Gastroesophageal sphincter (tissue), 4 donors: Measurements from ENCODE around the gene CARD11. TPM values are rescaled to one million over a fixed set of nuclear protein-coding genes. Genes with fewer than 3 reads are reported as not detected.

Source experiments
- ATAC-seq: fragments of 150-250 bp; one replicate; pipeline ENCODE4 v1.9.1; 2016; ENCODE audit warnings: mild to moderate bottlenecking, moderate library complexity
- H3K27ac ChIP-seq, 4 donors: fragments of 200-600 bp; sonication (generic) in 3 of 4; 1 replicate in 3 of 4; 2 replicates in 1 of 4; pipeline ENCODE4 v1.5.1; 2016 to 2019
- H3K27me3 ChIP-seq: fragments of 200-600 bp; sonication (generic); one replicate; pipeline ENCODE4 v1.5.1; 2019
- H3K36me3 ChIP-seq, 2 donors: fragments of 200-600 bp; sonication (generic); one replicate each; pipeline ENCODE4 v1.5.1; 2019; ENCODE audit warnings: control low read depth in 1 of 2
- H3K4me1 ChIP-seq, 3 donors: fragments of 200-600 bp; sonication (generic); 1 replicate in 2 of 3; 2 replicates in 1 of 3; pipeline ENCODE4 v1.5.1; 2016 to 2019; ENCODE audit warnings: control low read depth in 2 of 3
- H3K4me3 ChIP-seq, 2 donors: fragments of 200-600 bp; sonication (generic); one replicate each; pipeline ENCODE4 v1.5.1; 2019; ENCODE audit warnings: mild to moderate bottlenecking in 1 of 2, moderate library complexity in 1 of 2
- H3K9me3 ChIP-seq, 3 donors: fragments of 200-600 bp; sonication (generic); one replicate each; pipeline ENCODE4 v1.5.1; 2017 to 2019; ENCODE audit warnings: control low read depth in 2 of 3
- EP300 ChIP-seq: sonication (generic); formaldehyde crosslinking; IDR thresholded peaks from one replicate; pipeline ENCODE4 v1.6.1; 2017; ENCODE audit warnings: antibody characterized with exemption, mild to moderate bottlenecking
- POLR2A ChIP-seq, 2 donors: fragments of 450-650 bp; IDR thresholded peaks; one replicate each; pipeline ENCODE4 v1.6.1; 2017; ENCODE audit warnings: antibody characterized with exemption in 2 of 2, mild to moderate bottlenecking in 2 of 2, moderate library complexity in 1 of 2
- POLR2AphosphoS5 ChIP-seq: sonication (generic); formaldehyde crosslinking; IDR thresholded peaks from one replicate; pipeline ENCODE4 v1.6.1; 2017; ENCODE audit warnings: antibody characterized with exemption
- whole genome bisulfite sequencing, 2 donors: methylation state at CpG; one replicate each; pipeline ENCODE4 v1.1.5; 2018; ENCODE audit warnings: low coverage in 1 of 2; 5-methylcytosine and 5-hydroxymethylcytosine counted together
- total RNA-seq, 4 donors: library from RNA; depleted of rRNA; stranded (reverse); fragments of >200 nt; gene quantifications; one replicate each; pipeline ENCODE4 v1.1.0, GENCODE V29; 2016
- TF ChIP-seq, protein P1 (sequence below), 4 experiments: fragments of 200-600 bp in 2 of 4; fragments of 450-650 bp in 2 of 4; sonication (generic) in 1 of 4; IDR thresholded peaks; one replicate each; pipeline ENCODE4 v1.5.1; 2017 to 2019; ENCODE audit warnings: antibody characterized with exemption in 4 of 4, mild to moderate bottlenecking in 2 of 4, moderate library complexity in 2 of 4

CARD11 gene
- total RNA-seq, 4 donors from 2014 or later = 0.27 to 0.67 (median 0.45) TPM

DNA sequence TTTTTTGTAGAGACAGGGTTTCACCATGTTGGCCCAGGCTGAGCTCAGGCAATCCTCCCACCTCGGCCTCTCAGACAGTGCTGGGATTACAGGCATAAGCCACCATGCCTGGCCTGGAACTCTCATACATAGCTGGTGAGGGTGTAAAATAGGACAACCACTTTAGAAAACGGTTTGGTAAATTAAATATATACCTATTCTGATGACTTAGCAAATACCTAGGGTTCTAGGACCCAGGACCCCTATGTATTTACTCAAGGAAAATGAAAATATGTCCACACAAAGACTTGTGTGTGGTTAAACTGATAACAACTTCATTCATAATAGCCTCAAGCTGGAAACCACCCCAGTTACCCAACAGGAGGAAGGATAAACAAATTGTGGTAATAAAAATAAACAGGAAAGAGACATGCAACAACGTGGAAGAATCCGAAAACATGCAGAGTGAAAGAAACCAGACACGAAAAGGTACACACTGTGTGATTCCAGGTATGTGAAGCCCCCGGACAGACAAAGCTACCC, 52.7 kb downstream of the CARD11 start:
- Histone ChIP-seq H3K36me3 (no peaks in the 10 kb centered on the region), H3K27ac (no peak overlapping the region), H3K9me3 (peaks cover 0 to 50% (median 0%) of the 10 kb centered on the region in 3 donors), H3K4me1 (no peaks in the 10 kb centered on the region), H3K4me3 (no peak overlapping the region), H3K27me3 (peaks cover 5% of the 10 kb centered on the region)
- WGBS, 2 donors = 33 to 55% methylated on average over 1 to 4 of the region's 6 CpGs
- ATAC-seq = no peak
- TF ChIP-seq POLR2AphosphoS5 (no peak), EP300 (no peak), POLR2A (IDR thresholded peaks at IDR 0.05) (no peak)
- TF ChIP-seq, protein P1, sequence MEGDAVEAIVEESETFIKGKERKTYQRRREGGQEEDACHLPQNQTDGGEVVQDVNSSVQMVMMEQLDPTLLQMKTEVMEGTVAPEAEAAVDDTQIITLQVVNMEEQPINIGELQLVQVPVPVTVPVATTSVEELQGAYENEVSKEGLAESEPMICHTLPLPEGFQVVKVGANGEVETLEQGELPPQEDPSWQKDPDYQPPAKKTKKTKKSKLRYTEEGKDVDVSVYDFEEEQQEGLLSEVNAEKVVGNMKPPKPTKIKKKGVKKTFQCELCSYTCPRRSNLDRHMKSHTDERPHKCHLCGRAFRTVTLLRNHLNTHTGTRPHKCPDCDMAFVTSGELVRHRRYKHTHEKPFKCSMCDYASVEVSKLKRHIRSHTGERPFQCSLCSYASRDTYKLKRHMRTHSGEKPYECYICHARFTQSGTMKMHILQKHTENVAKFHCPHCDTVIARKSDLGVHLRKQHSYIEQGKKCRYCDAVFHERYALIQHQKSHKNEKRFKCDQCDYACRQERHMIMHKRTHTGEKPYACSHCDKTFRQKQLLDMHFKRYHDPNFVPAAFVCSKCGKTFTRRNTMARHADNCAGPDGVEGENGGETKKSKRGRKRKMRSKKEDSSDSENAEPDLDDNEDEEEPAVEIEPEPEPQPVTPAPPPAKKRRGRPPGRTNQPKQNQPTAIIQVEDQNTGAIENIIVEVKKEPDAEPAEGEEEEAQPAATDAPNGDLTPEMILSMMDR (IDR thresholded peaks at IDR 0.05) = no peak

DNA sequence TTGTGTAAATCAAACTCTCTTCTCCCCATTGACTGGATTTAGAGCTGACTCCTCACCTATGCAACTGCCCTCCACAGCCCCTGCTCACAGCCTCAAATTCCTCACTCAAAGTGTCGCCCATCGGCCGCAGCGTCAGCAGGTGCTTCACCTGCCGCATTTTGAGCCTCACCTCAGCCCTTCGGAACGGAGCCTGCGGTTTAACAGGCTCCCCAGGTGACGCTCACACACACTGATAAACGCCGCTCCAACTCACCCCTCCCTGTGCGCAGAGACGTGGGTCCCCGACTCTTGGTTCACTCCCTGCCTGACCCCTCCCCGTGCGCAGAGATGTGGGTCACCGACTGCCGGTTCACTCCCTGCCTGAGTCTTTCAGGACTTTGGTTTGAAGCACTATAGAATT, 57.1 kb downstream of the CARD11 start:
- Histone ChIP-seq H3K27ac (no peak overlapping the region), H3K9me3 (peaks cover 0 to 36% (median 0%) of the 10 kb centered on the region in 3 donors), H3K4me3 (no peak overlapping the region), H3K36me3 (no peaks in the 10 kb centered on the region), H3K27me3 (peaks cover 28% of the 10 kb centered on the region), H3K4me1 (no peaks in the 10 kb centered on the region)
- TF ChIP-seq EP300 (no peak), POLR2AphosphoS5 (no peak), POLR2A (IDR thresholded peaks at IDR 0.05) (no peak)
- TF ChIP-seq, protein P1 (IDR thresholded peaks at IDR 0.05) = no peak
- ATAC-seq = no peak
- WGBS, 2 donors = 92% methylated on average over 10 to 11 of the region's 18 CpGs

DNA sequence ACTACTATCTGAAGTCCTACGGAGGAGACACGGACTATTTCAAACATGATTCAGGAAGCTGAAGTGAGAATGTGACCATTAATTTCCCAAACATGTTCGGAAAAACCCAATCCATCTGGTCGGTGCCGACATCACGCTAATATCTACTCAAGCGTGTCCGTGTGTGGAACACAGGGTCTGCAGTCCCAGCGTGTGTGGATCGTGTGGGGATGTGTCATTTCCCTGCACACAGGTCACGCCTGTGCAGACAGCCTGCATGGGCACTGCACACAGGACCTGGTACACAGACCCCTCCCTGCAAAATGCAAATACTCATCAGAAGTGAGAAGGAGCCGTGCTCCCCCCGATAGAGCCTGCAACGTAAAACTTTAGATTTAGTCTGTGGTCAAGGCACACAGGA, 57.8 kb downstream of the CARD11 start:
- Histone ChIP-seq H3K4me1 (no peaks in the 10 kb centered on the region), H3K36me3 (no peaks in the 10 kb centered on the region), H3K27ac (no peak overlapping the region), H3K4me3 (no peak overlapping the region), H3K27me3 (peaks cover 35% of the 10 kb centered on the region), H3K9me3 (peaks cover 0 to 34% (median 0%) of the 10 kb centered on the region in 3 donors)
- 81 to 83% methylated on average over 12 to 14 of the region's 14 CpGs for WGBS, 2 donors
- no peak for ATAC-seq
- TF ChIP-seq, protein P1 (IDR thresholded peaks at IDR 0.05) = no peak
- TF ChIP-seq POLR2AphosphoS5 (no peak), EP300 (no peak)

DNA sequence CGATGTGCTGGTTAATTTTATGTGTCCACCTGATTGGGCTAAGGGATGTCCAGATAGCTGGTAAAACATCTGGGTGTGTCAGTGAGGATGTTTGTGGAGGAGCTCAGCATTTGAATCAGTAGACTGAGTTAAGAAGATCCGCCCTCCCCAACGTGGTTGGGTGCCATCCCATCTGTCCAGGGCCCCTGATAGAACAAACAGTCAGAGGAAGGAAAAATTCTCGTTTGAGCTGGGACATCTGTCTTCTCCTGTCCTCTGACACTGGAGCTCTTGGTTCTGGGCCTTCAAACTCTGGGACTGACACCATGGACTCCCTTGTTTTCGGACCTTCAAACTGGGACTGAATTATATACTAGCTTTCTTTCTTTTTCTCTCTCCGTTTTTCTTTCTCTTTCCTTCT, 59.6 kb downstream of the CARD11 start:
- peaks cover 53% of the 10 kb centered on the region for H3K27me3 ChIP-seq
- peaks cover 0 to 21% (median 0%) of the 10 kb centered on the region in 3 donors for H3K9me3 ChIP-seq
- no peak overlapping the region for H3K4me3 ChIP-seq
- TF ChIP-seq POLR2AphosphoS5 (no peak), EP300 (no peak), POLR2A (IDR thresholded peaks at IDR 0.05) (no peak)
- TF ChIP-seq, protein P1 (IDR thresholded peaks at IDR 0.05) = no peak
- ATAC-seq = no peak
- no peaks in the 10 kb centered on the region for H3K4me1 ChIP-seq
- H3K36me3 ChIP-seq = no peaks in the 10 kb centered on the region
- H3K27ac ChIP-seq = no peak overlapping the region
- WGBS, 2 donors = 51 to 70% methylated on average over 4 to 6 of the region's 6 CpGs

DNA sequence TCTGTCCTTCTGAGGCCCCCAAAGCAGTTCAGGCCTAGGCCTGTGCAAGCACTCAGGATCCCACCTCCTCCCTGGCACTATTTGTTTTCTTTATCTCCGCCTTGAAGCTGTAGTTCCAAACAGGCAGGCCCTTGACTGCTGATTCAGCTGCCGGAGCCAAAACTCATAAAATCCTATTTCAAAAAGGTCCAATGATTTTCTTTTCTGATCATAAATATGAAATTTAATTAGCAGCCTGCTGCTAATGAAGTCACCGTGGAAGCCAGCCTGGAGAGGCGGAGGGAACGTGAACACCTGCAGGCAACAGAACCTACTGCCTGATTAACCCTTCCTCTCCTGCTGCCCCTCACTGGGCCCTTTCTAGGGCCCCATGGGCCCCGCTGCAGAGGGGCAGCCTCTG, 60.1 kb downstream of the CARD11 start:
- Histone ChIP-seq H3K36me3 (no peaks in the 10 kb centered on the region), H3K4me1 (no peaks in the 10 kb centered on the region), H3K4me3 (no peak overlapping the region), H3K27ac (no peak overlapping the region), H3K9me3 (peaks cover 0 to 16% (median 0%) of the 10 kb centered on the region in 3 donors), H3K27me3 (peaks cover 58% of the 10 kb centered on the region)
- no peak for ATAC-seq
- TF ChIP-seq POLR2AphosphoS5 (no peak), POLR2A (IDR thresholded peaks at IDR 0.05) (no peak), EP300 (no peak)
- TF ChIP-seq, protein P1 (IDR thresholded peaks at IDR 0.05) = no peak
- WGBS, 2 donors = 81% methylated on average over 3 to 4 of the region's 6 CpGs
